ENCODE data around the gene TIGD2. TPM values are rescaled to one million over a fixed set of nuclear protein-coding genes. Genes with fewer than 3 reads are reported as not detected.

The TIGD2 gene
- 1.5 TPM for total RNA-seq

DNA sequence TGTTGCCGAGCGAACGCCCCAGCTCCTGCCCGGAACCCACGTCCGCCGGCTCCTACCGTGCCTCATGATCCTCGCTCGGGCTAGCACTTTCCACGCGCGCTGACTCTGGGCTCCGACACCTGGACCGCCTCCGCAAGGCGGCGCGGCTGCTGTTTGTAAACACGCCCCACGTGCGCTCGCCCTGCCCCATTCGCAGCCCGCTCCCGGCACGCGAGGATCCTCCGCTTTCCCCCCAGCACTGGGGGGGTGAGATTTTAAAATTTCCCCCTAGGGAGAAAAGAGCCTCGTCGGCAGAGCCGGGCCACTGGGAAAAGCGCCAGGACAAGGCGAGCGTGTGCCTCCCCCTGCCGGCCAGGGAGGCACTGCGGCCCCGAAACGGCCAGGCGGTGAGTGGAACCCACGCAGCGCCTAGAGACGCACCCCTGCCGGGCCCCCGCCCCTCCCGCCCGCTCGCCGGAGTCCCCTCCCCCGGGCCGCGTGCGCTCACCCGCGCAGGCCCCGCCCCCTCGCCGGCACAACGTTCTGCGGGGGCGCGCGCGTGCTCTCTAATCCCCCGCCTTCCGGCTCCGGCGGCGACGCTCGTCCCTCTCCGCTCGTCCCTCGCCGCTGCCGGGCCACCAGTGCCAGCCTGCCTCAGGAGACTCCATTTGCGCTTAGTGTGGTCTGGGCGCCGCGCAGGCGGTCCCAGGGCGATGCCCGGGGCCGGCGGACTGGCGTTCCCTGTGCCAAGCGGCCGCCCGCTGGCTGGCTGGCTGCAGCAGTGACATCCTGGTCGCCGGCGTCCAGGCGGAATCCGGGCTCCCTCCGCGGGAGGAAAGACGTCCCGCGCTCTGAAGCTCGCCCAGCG is at the start of gene TIGD2:
Gene TIGD2 (plus strand): TSS at position 548 of the 847 bp plus-strand sequence. CDS start 1,442 bp downstream, outside the sequence.
- intact Hi-C loops (cut with DNase I): no loop called here
- ATAC-seq: peak; percentile 97

DNA sequence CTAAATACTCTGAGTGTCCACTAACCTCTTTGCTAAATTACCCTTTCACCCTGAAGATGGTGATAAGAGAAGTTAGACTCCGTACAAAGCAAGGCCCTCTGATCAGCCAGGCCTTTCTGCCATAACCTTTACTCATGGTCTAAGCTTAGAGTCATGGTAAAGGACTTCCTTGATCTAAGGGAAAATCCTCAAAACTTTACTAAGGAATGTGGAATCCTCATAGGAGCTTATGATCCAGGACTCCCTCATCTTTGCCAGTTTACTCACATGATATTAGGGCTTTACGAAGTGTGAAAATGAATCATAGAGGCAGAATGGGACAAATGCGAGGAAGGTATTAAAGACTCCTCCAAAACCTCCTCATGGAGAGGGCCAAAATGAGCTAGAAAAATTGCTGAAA is 46.5 kb upstream of the TIGD2 start:
- DNase-seq (ENCODE audit: low spot score) (no peak), ATAC-seq (no peak)
- intact Hi-C loops (cut with DNase I): no loop called here

More for the DNA sequence above, at the start of gene TIGD2:
- DNase-seq (ENCODE audit: low spot score): peak; percentile 91

- ATAC-seq (no peak), DNase-seq (ENCODE audit: low spot score) (no peak)
- intact Hi-C loops (cut with DNase I): no loop called here
These were observed 43.9 kb upstream of the TIGD2 start for GRCh38 chr4:89067417-89067816.

GRCh38 chr4:89069481-89069880 is 41.9 kb upstream of the TIGD2 start:
- intact Hi-C loops (cut with DNase I): no loop called here
- ATAC-seq (no peak), DNase-seq (ENCODE audit: low spot score) (no peak)

GRCh38 chr4:89070041-89070440 is 41.3 kb upstream of the TIGD2 start:
- ATAC-seq: no peak
- intact Hi-C loops (cut with DNase I): no loop called here
- no peak for DNase-seq (ENCODE audit: low spot score)

- DNase-seq (ENCODE audit: low spot score): no peak
- intact Hi-C loops (cut with DNase I): no loop called here
- ATAC-seq: no peak
These were observed 40.0 kb upstream of the TIGD2 start for GRCh38 chr4:89071311-89071710.

DNA sequence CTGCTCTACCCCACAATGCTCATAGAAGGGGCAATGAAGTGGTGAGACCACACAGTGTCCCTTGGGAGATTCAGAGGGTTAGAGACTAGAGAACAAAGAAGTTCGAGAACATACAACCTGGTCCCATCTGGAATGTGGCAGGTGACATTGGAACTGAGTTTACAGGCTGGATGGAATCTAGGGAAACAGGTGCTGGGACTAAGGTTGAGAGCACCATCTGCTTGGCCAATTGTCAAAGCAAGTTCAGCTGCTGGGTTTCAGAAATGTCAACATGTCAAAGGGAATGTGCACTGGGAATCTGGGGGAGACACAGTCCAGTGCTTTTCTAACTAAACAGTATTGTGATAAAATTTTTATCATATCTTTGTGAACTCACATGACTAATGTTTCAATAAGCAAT is 38.4 kb upstream of the TIGD2 start:
- DNase-seq (ENCODE audit: low spot score) (no peak), ATAC-seq (no peak)

GRCh38 chr4:89077761-89078160 is 33.6 kb upstream of the TIGD2 start:
- intact Hi-C loops (cut with DNase I): no loop called here
- ATAC-seq (no peak), DNase-seq (ENCODE audit: low spot score) (no peak)

More for the DNA sequence above, 38.4 kb upstream of the TIGD2 start:
- intact Hi-C loops (cut with DNase I): no loop called here

GRCh38 chr4:89078300-89078699 is 33.0 kb upstream of the TIGD2 start:
- DNase-seq (ENCODE audit: low spot score) (no peak), ATAC-seq (no peak)
- intact Hi-C loops (cut with DNase I): no loop called here

GRCh38 chr4:89099034-89099433 is 12.3 kb upstream of the TIGD2 start:
- no peak for ATAC-seq
- no peak for DNase-seq (ENCODE audit: low spot score)
- intact Hi-C loops (cut with DNase I): no loop called here

DNA sequence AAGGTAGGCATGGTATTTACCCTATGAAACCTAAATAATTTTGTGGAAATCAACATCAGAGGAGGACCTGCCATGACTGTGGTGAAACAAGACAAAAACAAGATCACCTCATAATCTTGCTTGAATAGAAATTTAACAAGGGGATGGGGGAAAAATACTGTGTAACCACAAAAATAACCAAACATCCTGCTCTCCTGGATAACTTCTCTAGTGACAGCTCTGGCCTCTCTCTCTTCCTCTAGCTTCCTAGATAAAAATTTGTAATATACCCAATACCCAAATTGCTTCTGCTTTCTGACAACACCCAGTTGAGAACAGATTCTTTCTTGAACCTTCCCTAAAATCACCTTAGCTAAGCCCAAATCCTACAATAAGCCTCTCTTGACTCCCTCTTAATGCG is 11.9 kb upstream of the TIGD2 start:
- intact Hi-C loops (cut with DNase I): no loop called here
- no peak for DNase-seq (ENCODE audit: low spot score)
- ATAC-seq: no peak

DNA sequence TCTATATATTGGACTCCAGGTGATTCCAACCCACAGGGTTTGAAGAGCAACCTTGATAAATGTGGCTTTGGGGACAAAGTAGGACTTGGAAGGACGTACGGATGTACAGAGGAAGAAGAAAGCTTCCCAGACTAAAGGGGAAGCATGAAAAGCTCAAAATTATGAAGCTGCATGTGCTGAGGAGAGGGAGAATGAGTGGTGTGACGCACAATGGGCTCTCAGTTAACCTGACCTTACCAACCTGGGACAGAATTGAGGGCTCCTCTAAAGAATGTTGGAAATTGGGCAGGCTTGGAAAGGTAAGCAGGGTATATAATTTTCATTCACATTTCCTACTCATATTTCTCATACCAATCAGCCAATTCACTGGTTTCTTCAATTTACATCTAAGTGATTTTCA is 10.5 kb upstream of the TIGD2 start:
- intact Hi-C loops (cut with DNase I): no loop called here
- no peak for DNase-seq (ENCODE audit: low spot score)
- no peak for ATAC-seq

DNA sequence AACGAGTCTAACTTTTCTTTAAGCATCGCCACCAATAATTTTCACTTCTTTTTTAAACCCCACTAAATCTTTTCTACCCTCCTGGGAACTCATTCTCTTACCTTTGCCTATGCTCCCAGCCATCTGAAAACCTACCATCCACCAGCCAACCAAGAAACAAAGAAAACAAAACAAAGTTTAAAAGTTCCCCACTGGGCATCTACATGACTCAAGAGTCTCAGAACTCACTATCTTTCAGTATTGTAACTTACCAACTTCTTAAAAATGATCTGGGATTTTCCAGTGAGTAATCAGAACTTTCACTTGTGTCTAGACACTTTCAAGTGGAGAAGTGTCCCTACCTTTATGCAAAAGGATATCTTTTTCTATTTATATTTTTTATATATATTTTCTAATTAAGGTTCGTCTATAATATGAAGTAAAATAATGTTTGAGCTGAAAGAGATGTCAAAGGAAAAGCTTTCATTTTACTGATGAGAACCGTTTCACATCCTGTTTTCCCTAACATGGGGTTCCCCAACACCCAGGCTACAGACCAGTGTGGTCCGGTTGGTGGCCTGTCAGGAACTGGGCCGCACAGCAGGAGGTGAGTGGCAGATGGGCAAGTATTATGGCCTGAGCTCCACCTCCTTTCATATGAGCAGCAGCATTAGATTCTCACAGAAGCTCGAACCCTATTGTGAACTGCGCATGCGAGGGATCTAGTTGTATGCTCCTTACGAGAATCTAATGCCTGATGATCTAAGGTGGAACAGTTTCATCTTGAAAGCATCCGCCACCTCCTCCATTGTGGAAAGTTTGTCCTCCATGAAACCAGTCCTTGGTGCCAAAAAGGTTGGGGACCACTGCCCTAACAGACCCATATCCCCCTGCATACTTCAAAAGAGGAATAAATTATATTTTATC is 9.8 kb upstream of the TIGD2 start:
- intact Hi-C loops (cut with DNase I): no loop called here
- no peak for DNase-seq (ENCODE audit: low spot score)
- peak; percentile 52 for ATAC-seq

- no peak for ATAC-seq
- intact Hi-C loops (cut with DNase I): no loop called here
These were observed 5.6 kb upstream of the TIGD2 start for GRCh38 chr4:89105726-89106125.

DNA sequence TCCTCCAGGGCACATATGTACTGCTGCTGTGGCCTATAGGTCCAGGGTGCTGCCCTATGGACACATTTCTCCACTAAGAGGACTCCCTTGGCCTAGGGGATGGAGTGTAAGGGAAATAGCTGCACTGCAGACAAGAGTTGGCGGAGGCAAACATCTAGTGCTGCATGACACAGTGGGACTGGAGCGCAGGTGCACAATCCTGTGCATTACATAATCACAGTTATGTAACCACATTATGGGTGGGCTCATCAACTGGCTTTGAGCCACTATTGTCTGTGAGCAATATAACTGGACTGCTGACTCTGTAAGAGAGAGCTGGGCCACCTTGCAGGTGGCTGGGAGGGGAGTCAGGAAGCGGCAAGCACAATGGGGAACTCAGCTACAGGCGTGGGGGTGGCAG is 3.2 kb upstream of the TIGD2 start:
- no peak for ATAC-seq

More at GRCh38 chr4:89105726-89106125, 5.6 kb upstream of the TIGD2 start:
- no peak for DNase-seq (ENCODE audit: low spot score)

DNA sequence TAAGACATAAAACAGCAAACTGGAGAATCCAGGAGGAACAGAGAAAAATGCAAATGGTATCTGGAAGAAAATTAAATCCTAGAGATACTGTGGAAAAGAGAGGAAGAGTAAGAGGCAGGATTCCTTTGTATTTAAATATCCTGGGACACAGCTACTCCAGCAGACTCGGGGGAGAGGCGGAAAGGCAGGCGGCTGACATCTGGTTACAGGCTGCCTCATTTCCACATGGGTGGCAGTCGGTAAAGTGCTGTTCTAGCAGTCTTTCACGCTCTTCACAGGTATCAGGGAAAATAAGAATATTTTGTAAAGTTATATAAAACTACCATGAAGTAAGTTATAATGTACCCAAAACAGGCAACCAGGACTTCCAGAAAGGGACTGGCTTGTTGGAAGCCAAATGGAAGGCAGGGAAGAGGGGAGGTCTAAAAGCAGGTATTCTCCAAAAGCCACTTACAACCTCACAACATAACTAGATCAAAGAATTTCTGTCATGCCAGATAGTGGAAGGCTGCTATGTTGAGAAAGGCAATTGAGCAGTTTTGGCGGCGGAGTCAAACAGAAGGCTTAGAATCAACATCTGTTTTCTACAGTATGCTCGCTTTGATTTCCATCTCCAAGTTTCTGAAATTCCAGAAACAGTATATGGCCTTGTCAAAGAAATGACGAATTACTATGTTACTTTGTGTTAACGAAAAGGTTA is 1.3 kb upstream of the TIGD2 start:
- no peak for ATAC-seq
- intact Hi-C loops (cut with DNase I): no loop called here
- no peak for DNase-seq (ENCODE audit: low spot score)

More for the DNA sequence above, 3.2 kb upstream of the TIGD2 start:
- intact Hi-C loops (cut with DNase I): no loop called here
- no peak for DNase-seq (ENCODE audit: low spot score)

DNA sequence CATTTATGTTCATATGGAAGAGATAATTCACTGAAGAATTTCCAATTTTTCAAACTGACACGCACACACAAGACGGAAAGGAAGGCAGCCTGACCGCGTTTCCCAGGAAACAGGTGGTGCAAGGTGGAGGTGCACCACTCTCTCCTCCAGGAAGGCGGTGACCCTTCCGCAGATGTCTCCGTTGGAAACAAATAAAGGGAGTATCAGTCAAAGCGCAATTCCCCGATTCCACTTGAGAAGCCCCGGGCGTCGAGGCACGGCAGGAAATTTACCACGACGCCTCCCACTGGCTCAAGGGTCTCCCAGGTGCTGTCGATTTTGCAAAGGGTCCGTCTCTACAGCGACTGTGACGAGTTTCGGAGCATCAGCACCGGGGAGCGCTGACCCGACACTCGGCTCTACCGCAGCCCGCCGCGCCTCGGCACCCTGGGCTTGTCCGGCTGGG is 770 bp upstream of the TIGD2 start:
- DNase-seq (ENCODE audit: low spot score) (no peak), ATAC-seq (no peak)
- intact Hi-C loops (cut with DNase I): no loop called here

GRCh38 chr4:89111833-89112563 is 665 bp downstream of the TIGD2 start:
- ATAC-seq: no peak
- intact Hi-C loops (cut with DNase I): no loop called here
- no peak for DNase-seq (ENCODE audit: low spot score)

GRCh38 chr4:89113415-89113814 is 2.1 kb downstream of the TIGD2 start:
- intact Hi-C loops (cut with DNase I): no loop called here
- DNase-seq (ENCODE audit: low spot score): no peak
- ATAC-seq: no peak
